Measurements from ENCODE around the gene BCL2. TPM values are rescaled to one million over a fixed set of nuclear protein-coding genes. Genes with fewer than 3 reads are reported as not detected.

Gene BCL2
- total and polyA plus RNA-seq, 4 experiments from 2014 or later, result 28.5 to 50.4 (median 41.8) TPM

- H3K27ac Mint-ChIP-seq, result peak overlapping the region in 4 of 7 donors; percentile 16 to 53 (median 30)
- peaks cover 33 to 35% of the 10 kb centered on the region in 2 donors for H3K36me3 Mint-ChIP-seq
Measured at GRCh38 chr18:63284827-63285733, 34.5 kb downstream of the BCL2 start.

GRCh38 chr18:63284173-63284799 is 35.3 kb downstream of the BCL2 start:
- Histone ChIP-seq H3K27me3 (ENCODE audit: insufficient read depth, low read length) (no peaks in the 10 kb centered on the region), H3K4me1 (ENCODE audit: insufficient read depth, low read length) (peaks cover 70% of the 10 kb centered on the region), H3K36me3 (ENCODE audit: insufficient read depth, low read length) (peaks cover 5% of the 10 kb centered on the region), H3K9me3 (ENCODE audit: control insufficient read depth in 1 of 2, low read length in 2 of 2) (no peaks in the 10 kb centered on the region), H3K4me3 (ENCODE audit: low read length in 2 of 2) (no peak overlapping the region), H3K27ac (ENCODE audit: low read depth, low read length) (no peak overlapping the region)
- H3K9me3 Mint-ChIP-seq, result peaks cover 0 to 3% (median 0%) of the 10 kb centered on the region in 8 donors
- H3K36me3 Mint-ChIP-seq, result peaks cover 34 to 40% of the 10 kb centered on the region in 2 donors
- ChIA-PET POLR2A (ENCODE audit: partially characterized antibody) (interaction anchor here (1.4 kb wide), 2 partner anchors 11 to 15 kb away, joined by 3 to 9 read pairs; no protein-coding TSS in a partner anchor), CTCF (ENCODE audit: partially characterized antibody) (interaction anchor here (1.0 kb wide), 1 partner anchor 33 kb away, joined by 3 read pairs; no protein-coding TSS in a partner anchor)
- no peaks in the 10 kb centered on the region for H3K27me3 Mint-ChIP-seq
- DNase-seq, result no peak
- intact Hi-C loops (cut with micrococcal nuclease), result no loop called here
- peaks cover 25 to 45% (median 34%) of the 10 kb centered on the region in 4 donors for H3K4me1 Mint-ChIP-seq
- H3K27ac Mint-ChIP-seq, result peak overlapping the region in 3 of 7 donors; percentile 16 to 23 (median 22)
- peak overlapping the region in 3 of 8 donors; percentile 9 to 45 (median 37) for H3K4me3 Mint-ChIP-seq

More at GRCh38 chr18:63284827-63285733, 34.5 kb downstream of the BCL2 start:
- H3K4me1 Mint-ChIP-seq, result peaks cover 20 to 45% (median 32%) of the 10 kb centered on the region in 4 donors
- intact Hi-C loops (cut with micrococcal nuclease), result no loop called here
- Histone ChIP-seq H3K36me3 (ENCODE audit: insufficient read depth, low read length) (peaks cover 6% of the 10 kb centered on the region), H3K27ac (ENCODE audit: low read depth, low read length) (no peak overlapping the region), H3K9me3 (ENCODE audit: control insufficient read depth in 1 of 2, low read length in 2 of 2) (no peaks in the 10 kb centered on the region), H3K4me3 (ENCODE audit: low read length in 2 of 2) (no peak overlapping the region), H3K27me3 (ENCODE audit: insufficient read depth, low read length) (no peaks in the 10 kb centered on the region), H3K4me1 (ENCODE audit: insufficient read depth, low read length) (peaks cover 73% of the 10 kb centered on the region)
- H3K4me3 Mint-ChIP-seq, result peak overlapping the region in 5 of 8 donors; percentile 10 to 73 (median 43)
- ChIA-PET CTCF (ENCODE audit: partially characterized antibody) (interaction anchor here (1.0 to 1.5 kb wide), 2 partner anchors 11 to 32 kb away, joined by 3 read pairs; no protein-coding TSS in a partner anchor), POLR2A (ENCODE audit: partially characterized antibody) (interaction anchor here (0.6 to 8.5 kb wide), 4 partner anchors 12 to 127 kb away, joined by 3 to 83 read pairs (median 6); no protein-coding TSS in a partner anchor)
- H3K9me3 Mint-ChIP-seq, result peaks cover 0 to 3% (median 0%) of the 10 kb centered on the region in 8 donors
- DNase-seq, result no peak
- no peaks in the 10 kb centered on the region for H3K27me3 Mint-ChIP-seq

GRCh38 chr18:63283305-63284094 is 36.1 kb downstream of the BCL2 start:
- H3K9me3 ChIP-seq (ENCODE audit: control insufficient read depth in 1 of 2, low read length in 2 of 2), result no peaks in the 10 kb centered on the region
- intact Hi-C loops (cut with micrococcal nuclease), result no loop called here
- H3K27me3 Mint-ChIP-seq, result no peaks in the 10 kb centered on the region
- ChIA-PET CTCF (ENCODE audit: partially characterized antibody) (interaction anchor here (1.2 to 1.8 kb wide), 3 partner anchors 9 to 152 kb away, joined by 3 to 9 read pairs (median 4); no protein-coding TSS in a partner anchor), POLR2A (ENCODE audit: partially characterized antibody) (interaction anchor here (1.4 kb wide), 1 partner anchor 16 kb away, joined by 9 read pairs; no protein-coding TSS in a partner anchor)
- H3K27ac Mint-ChIP-seq, result peak overlapping the region in 3 of 7 donors; percentile 16 to 41 (median 35)
- no peaks in the 10 kb centered on the region for H3K27me3 ChIP-seq (ENCODE audit: insufficient read depth, low read length)
- peaks cover 33 to 49% (median 41%) of the 10 kb centered on the region in 4 donors for H3K4me1 Mint-ChIP-seq
- H3K36me3 ChIP-seq (ENCODE audit: insufficient read depth, low read length), result no peaks in the 10 kb centered on the region
- H3K4me3 ChIP-seq (ENCODE audit: low read length in 2 of 2), result no peak overlapping the region
- peaks cover 65% of the 10 kb centered on the region for H3K4me1 ChIP-seq (ENCODE audit: insufficient read depth, low read length)
- DNase-seq, result no peak
- no peak overlapping the region for H3K27ac ChIP-seq (ENCODE audit: low read depth, low read length)
- peak overlapping the region in 2 of 8 donors; percentile 31 to 33 for H3K4me3 Mint-ChIP-seq
- peaks cover 0 to 3% (median 0%) of the 10 kb centered on the region in 8 donors for H3K9me3 Mint-ChIP-seq
- peaks cover 38 to 47% of the 10 kb centered on the region in 2 donors for H3K36me3 Mint-ChIP-seq

- ChIA-PET CTCF (ENCODE audit: partially characterized antibody) (interaction anchor here (0.9 to 1.8 kb wide), 5 partner anchors 8 to 152 kb away, joined by 3 to 9 read pairs (median 4); no protein-coding TSS in a partner anchor), POLR2A (ENCODE audit: partially characterized antibody) (no interaction called here)
- Mint-ChIP-seq H3K27ac (no peak overlapping the region), H3K9me3 (peaks cover 0 to 3% (median 0%) of the 10 kb centered on the region in 8 donors), H3K4me1 (peaks cover 40 to 56% (median 48%) of the 10 kb centered on the region in 4 donors), H3K4me3 (no peak overlapping the region), H3K36me3 (peaks cover 45 to 54% of the 10 kb centered on the region in 2 donors), H3K27me3 (no peaks in the 10 kb centered on the region)
- no peak for DNase-seq
- intact Hi-C loops (cut with micrococcal nuclease), result no loop called here
- Histone ChIP-seq H3K36me3 (ENCODE audit: insufficient read depth, low read length) (no peaks in the 10 kb centered on the region), H3K9me3 (ENCODE audit: control insufficient read depth in 1 of 2, low read length in 2 of 2) (no peaks in the 10 kb centered on the region), H3K4me3 (ENCODE audit: low read length in 2 of 2) (no peak overlapping the region), H3K27ac (ENCODE audit: low read depth, low read length) (no peak overlapping the region), H3K27me3 (ENCODE audit: insufficient read depth, low read length) (no peaks in the 10 kb centered on the region), H3K4me1 (ENCODE audit: insufficient read depth, low read length) (peaks cover 65% of the 10 kb centered on the region)
Measured at GRCh38 chr18:63282793-63283192, 36.8 kb downstream of the BCL2 start.

- Mint-ChIP-seq H3K4me1 (peaks cover 56 to 95% (median 74%) of the 10 kb centered on the region in 4 donors), H3K9me3 (no peaks in the 10 kb centered on the region), H3K27me3 (no peaks in the 10 kb centered on the region), H3K4me3 (peak overlapping the region in 3 of 8 donors; percentile 6 to 60 (median 37)), H3K36me3 (peaks cover 24 to 55% of the 10 kb centered on the region in 2 donors), H3K27ac (peak overlapping the region in 4 of 7 donors; percentile 23 to 64 (median 40))
- CTCF ChIA-PET (ENCODE audit: partially characterized antibody), result interaction anchor here (1.2 to 3.0 kb wide), 3 partner anchors 14 to 44 kb away, joined by 4 to 10 read pairs (median 5); no protein-coding TSS in a partner anchor
- Histone ChIP-seq H3K27ac (ENCODE audit: low read depth, low read length) (no peak overlapping the region), H3K4me1 (ENCODE audit: insufficient read depth, low read length) (peaks cover 58% of the 10 kb centered on the region), H3K36me3 (ENCODE audit: insufficient read depth, low read length) (no peaks in the 10 kb centered on the region), H3K27me3 (ENCODE audit: insufficient read depth, low read length) (no peaks in the 10 kb centered on the region), H3K4me3 (ENCODE audit: low read length in 2 of 2) (no peak overlapping the region), H3K9me3 (ENCODE audit: control insufficient read depth in 1 of 2, low read length in 2 of 2) (no peaks in the 10 kb centered on the region)
- no peak for DNase-seq
- intact Hi-C loops (cut with micrococcal nuclease), result no loop called here
- POLR2A ChIA-PET (ENCODE audit: partially characterized antibody), result interaction anchor here (1.2 to 3.1 kb wide), 3 partner anchors 11 to 19 kb away, joined by 3 to 7 read pairs (median 5); no protein-coding TSS in a partner anchor
Measured at GRCh38 chr18:63273222-63273927, 46.2 kb downstream of the BCL2 start.

- peak overlapping the region in 3 of 7 donors; percentile 22 to 64 (median 37) for H3K27ac Mint-ChIP-seq
- ChIA-PET CTCF (ENCODE audit: partially characterized antibody) (interaction anchor here (1.5 to 3.0 kb wide), 3 partner anchors 17 to 46 kb away, joined by 5 to 10 read pairs (median 5); no protein-coding TSS in a partner anchor), POLR2A (ENCODE audit: partially characterized antibody) (interaction anchor here (1.2 to 3.1 kb wide), 5 partner anchors 11 to 46 kb away, joined by 3 to 7 read pairs (median 5); no protein-coding TSS in a partner anchor)
- Histone ChIP-seq H3K27me3 (ENCODE audit: insufficient read depth, low read length) (no peaks in the 10 kb centered on the region), H3K27ac (ENCODE audit: low read depth, low read length) (no peak overlapping the region), H3K4me1 (ENCODE audit: insufficient read depth, low read length) (peaks cover 58% of the 10 kb centered on the region), H3K36me3 (ENCODE audit: insufficient read depth, low read length) (no peaks in the 10 kb centered on the region), H3K9me3 (ENCODE audit: control insufficient read depth in 1 of 2, low read length in 2 of 2) (no peaks in the 10 kb centered on the region), H3K4me3 (ENCODE audit: low read length in 2 of 2) (no peak overlapping the region)
- no peaks in the 10 kb centered on the region for H3K9me3 Mint-ChIP-seq
- H3K36me3 Mint-ChIP-seq, result peaks cover 19 to 49% of the 10 kb centered on the region in 2 donors
- peaks cover 56 to 95% (median 74%) of the 10 kb centered on the region in 4 donors for H3K4me1 Mint-ChIP-seq
- intact Hi-C loops (cut with micrococcal nuclease), result no loop called here
- H3K27me3 Mint-ChIP-seq, result no peaks in the 10 kb centered on the region
- H3K4me3 Mint-ChIP-seq, result peak overlapping the region in 2 of 8 donors; percentile 6 to 39
- DNase-seq, result no peak
Measured at GRCh38 chr18:63272638-63273037, 46.9 kb downstream of the BCL2 start.

All from CD4-positive, alpha-beta memory T cell (primary cell).